Activated CD4-positive, alpha-beta T cell treated with anti-CD3 and anti-CD28 coated beads, Interleukin-2, amount 10 ng/mL, durations not matched to agents 24 days and 14 days (primary cell): ENCODE results near the gene TMEM38A. TPM values are rescaled to one million over a fixed set of nuclear protein-coding genes. Genes with fewer than 3 reads are reported as not detected.
"Not testable (repeated sequence)": the region's sequence is repeated elsewhere in the genome, so short reads cannot be mapped to it uniquely, and the experiment has no call there.

Source experiments
- DNase-seq: peaks from one replicate; pipeline ENCODE4 v3.0.0; 2022
- H3K27ac Mint-ChIP-seq: one replicate; pipeline ENCODE4 v1.8.0; 2022; ENCODE audit warnings: mild to moderate bottlenecking, mixed read lengths
- H3K27me3 Mint-ChIP-seq: one replicate; pipeline ENCODE4 v1.8.0; 2022; ENCODE audit warnings: mixed read lengths
- H3K36me3 Mint-ChIP-seq: one replicate; pipeline ENCODE4 v1.8.0; 2022; ENCODE audit warnings: low read depth, mild to moderate bottlenecking, mixed read lengths
- H3K4me1 Mint-ChIP-seq: one replicate; pipeline ENCODE4 v1.8.0; 2021; ENCODE audit warnings: mixed read lengths
- H3K4me3 Mint-ChIP-seq: one replicate; pipeline ENCODE4 v1.8.0; 2022; ENCODE audit warnings: mild to moderate bottlenecking, moderate library complexity, mixed read lengths
- H3K9me3 Mint-ChIP-seq: one replicate; pipeline ENCODE4 v1.8.0; 2021; ENCODE audit warnings: mixed read lengths
- intact Hi-C: fragments of 100-400 bp; cut with micrococcal nuclease; formaldehyde crosslinking; loops from one replicate; pipeline ENCODE4 v1.15.1; 2023
- total RNA-seq: library from RNA; stranded (reverse); gene quantifications from 2 replicates; pipeline ENCODE4 v1.2.3, GENCODE V29; 2022

The TMEM38A gene
- total RNA-seq, 1 donor from 2014 or later = 0.42 TPM

DNA sequence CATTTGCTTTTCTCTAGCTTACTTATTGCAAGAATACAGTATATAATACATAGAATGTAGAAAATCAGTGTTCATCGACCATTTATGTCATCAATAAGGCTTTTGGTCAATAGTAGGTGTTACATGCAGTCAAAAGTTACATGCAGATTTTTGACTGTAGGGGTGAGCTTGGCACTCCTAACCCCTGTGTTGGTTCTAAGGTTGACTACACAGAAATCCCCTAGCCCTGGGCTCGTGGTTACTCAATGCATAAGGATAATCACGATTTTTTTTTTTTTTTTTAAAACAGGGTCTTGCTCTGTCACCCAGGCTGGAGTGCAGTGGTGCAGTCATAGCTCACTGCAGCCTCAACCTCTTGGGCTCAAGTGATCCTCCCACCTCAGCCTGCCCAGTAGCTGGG is 54.7 kb downstream of the TMEM38A start:
- Mint-ChIP-seq H3K9me3 (no peaks in the 10 kb centered on the region), H3K27me3 (peaks cover 3% of the 10 kb centered on the region), H3K36me3 (no peaks in the 10 kb centered on the region), H3K4me3 (no peak overlapping the region), H3K27ac (no peak overlapping the region), H3K4me1 (no peaks in the 10 kb centered on the region)
- no peak for DNase-seq
- intact Hi-C loops = no loop called here

DNA sequence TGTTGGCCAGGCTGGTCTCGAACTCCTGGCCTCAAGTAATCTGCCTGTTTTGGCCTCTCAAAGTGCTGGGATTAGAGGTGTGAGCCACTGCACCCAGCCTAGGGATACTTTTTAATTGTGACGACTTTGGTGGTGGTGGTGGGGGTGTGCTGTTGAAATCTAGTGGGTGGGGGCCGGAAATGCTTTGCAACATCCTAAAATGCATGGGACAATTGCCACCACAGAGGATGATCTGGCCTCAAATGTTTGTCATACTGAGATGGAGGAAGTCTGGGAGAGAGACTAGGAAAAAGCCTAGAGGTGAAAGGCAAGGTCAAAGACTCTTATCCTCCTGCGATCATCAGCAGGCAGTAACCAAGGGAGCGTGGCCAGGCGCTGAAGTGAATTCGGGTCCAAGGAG is 60.1 kb downstream of the TMEM38A start:
- intact Hi-C loops = no loop called here
- no peak overlapping the region for H3K27ac Mint-ChIP-seq
- H3K9me3 Mint-ChIP-seq = no peaks in the 10 kb centered on the region
- H3K27me3 Mint-ChIP-seq = no peaks in the 10 kb centered on the region
- DNase-seq = no peak
- no peaks in the 10 kb centered on the region for H3K4me1 Mint-ChIP-seq
- H3K36me3 Mint-ChIP-seq = no peaks in the 10 kb centered on the region
- H3K4me3 Mint-ChIP-seq = no peak overlapping the region

DNA sequence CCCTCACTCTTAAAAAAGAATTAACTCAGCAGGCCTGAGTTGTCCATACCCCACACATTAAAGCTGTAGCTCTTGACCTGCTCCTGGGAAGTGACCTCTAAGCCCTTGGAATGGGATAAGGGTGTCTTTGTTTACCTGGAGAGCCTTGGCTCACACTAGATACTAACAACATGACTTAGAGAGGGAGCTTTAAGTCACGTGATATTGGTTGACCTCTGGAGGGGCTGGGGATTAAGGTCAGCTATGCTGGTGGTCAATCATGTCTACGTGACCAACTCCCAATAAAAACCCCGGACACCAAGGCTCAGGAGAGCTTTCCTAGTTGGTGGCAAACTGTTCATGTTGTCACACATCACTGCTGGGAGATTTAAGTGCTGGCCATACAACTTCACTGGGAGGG is 61.7 kb downstream of the TMEM38A start:
- Mint-ChIP-seq H3K9me3 (no peaks in the 10 kb centered on the region), H3K27me3 (no peaks in the 10 kb centered on the region), H3K4me3 (no peak overlapping the region), H3K4me1 (no peaks in the 10 kb centered on the region), H3K36me3 (no peaks in the 10 kb centered on the region), H3K27ac (no peak overlapping the region)
- intact Hi-C loops = no loop called here
- DNase-seq = no peak

- no peaks in the 10 kb centered on the region for H3K36me3 Mint-ChIP-seq
- no peaks in the 10 kb centered on the region for H3K4me1 Mint-ChIP-seq
- no peak for DNase-seq
- H3K9me3 Mint-ChIP-seq = no peaks in the 10 kb centered on the region
- H3K27me3 Mint-ChIP-seq = no peaks in the 10 kb centered on the region
- intact Hi-C loops = no loop called here
- no peak overlapping the region for H3K27ac Mint-ChIP-seq
- no peak overlapping the region for H3K4me3 Mint-ChIP-seq
These were observed 66.0 kb downstream of the TMEM38A start for GRCh38 chr19:16726916-16727315.

DNA sequence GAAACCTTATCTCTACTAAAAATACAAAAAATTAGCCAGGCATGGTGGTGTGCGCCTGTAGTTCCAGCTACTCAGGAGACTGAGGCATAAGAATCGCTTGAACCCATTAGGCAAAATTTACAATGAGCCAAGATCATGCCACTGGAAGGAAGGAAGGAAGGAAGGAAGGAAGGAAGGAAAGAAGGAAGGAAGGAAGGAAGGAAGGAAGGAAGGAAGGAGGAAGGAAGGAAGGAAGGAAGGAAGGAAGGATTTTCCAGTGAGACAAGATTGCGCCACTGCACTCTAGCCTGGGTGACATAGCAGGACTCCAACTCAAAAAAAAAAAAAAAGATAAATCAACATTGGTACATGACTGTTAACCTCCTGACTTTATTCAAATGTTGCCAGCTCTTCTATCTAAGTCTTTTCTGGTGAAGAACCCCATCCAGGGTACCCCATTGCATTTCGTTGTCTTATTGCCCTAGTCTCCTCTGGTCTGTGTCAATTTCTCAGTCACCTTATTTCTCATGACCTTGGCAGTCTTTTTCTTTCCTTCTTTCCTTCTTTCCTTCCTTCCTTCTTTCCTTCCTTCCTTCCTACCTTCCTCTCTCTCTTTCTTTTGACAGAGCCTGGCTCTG is 74.8 kb downstream of the TMEM38A start:
- H3K27ac Mint-ChIP-seq, H3K4me1 Mint-ChIP-seq, H3K27me3 Mint-ChIP-seq, H3K4me3 Mint-ChIP-seq, H3K9me3 Mint-ChIP-seq, intact Hi-C loops, DNase-seq, H3K36me3 Mint-ChIP-seq: not testable (repeated sequence)

GRCh38 chr19:16736709-16737108 is 75.8 kb downstream of the TMEM38A start:
- no peak overlapping the region for H3K27ac Mint-ChIP-seq
- intact Hi-C loops = no loop called here
- no peaks in the 10 kb centered on the region for H3K4me1 Mint-ChIP-seq
- DNase-seq = no peak
- no peak overlapping the region for H3K4me3 Mint-ChIP-seq
- no peaks in the 10 kb centered on the region for H3K36me3 Mint-ChIP-seq
- peaks cover 2% of the 10 kb centered on the region for H3K27me3 Mint-ChIP-seq
- H3K9me3 Mint-ChIP-seq = no peaks in the 10 kb centered on the region

DNA sequence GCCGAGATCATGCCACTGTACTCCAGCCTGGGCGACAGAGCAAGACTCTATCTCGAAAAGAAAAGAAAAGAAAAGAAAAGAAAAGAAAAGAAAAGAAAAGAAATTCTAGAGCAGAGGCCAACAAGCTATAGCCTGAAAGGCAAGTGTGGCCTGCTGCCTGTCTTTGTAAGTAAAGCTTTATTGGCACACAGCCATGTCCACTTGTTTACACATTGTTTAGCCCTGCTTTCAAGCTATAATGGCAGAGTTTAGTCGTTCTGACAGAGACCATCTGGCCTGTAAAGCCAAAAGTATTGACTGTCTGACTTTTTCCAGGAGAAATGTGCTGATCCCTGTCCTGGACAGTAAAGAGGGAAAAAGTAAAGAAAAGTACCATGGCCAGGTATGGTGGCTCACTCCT is 77.0 kb downstream of the TMEM38A start:
- H3K4me1 Mint-ChIP-seq = no peaks in the 10 kb centered on the region
- no peaks in the 10 kb centered on the region for H3K9me3 Mint-ChIP-seq
- intact Hi-C loops = no loop called here
- peaks cover 2% of the 10 kb centered on the region for H3K27me3 Mint-ChIP-seq
- H3K27ac Mint-ChIP-seq = no peak overlapping the region
- no peaks in the 10 kb centered on the region for H3K36me3 Mint-ChIP-seq
- no peak overlapping the region for H3K4me3 Mint-ChIP-seq
- no peak for DNase-seq

- Mint-ChIP-seq H3K4me1 (no peaks in the 10 kb centered on the region), H3K27me3 (peaks cover 2% of the 10 kb centered on the region), H3K4me3 (no peak overlapping the region), H3K27ac (no peak overlapping the region), H3K9me3 (no peaks in the 10 kb centered on the region), H3K36me3 (no peaks in the 10 kb centered on the region)
- no peak for DNase-seq
- intact Hi-C loops = no loop called here
These were observed 78.6 kb downstream of the TMEM38A start for GRCh38 chr19:16739546-16739945.

Other genes starting within 250 kb of the TMEM38A start
- 36.5 and 36.6 TPM in 2 replicates for gene EPS15L1, start 189.2 kb upstream of the TMEM38A start, total RNA-seq
- not detected in 2 replicates for gene CALR3, start 165.0 kb upstream of the TMEM38A start, total RNA-seq
- gene C19orf44, start 164.7 kb upstream of the TMEM38A start, total RNA-seq = 4.9 and 5.4 TPM in 2 replicates
- gene CHERP, start 118.7 kb upstream of the TMEM38A start, total RNA-seq = 88.6 and 89.8 TPM in 2 replicates
- 60.2 and 65.0 TPM in 2 replicates for gene SLC35E1, start 88.7 kb upstream of the TMEM38A start, total RNA-seq
- gene MED26, start 32.9 kb upstream of the TMEM38A start, total RNA-seq = 15.5 and 16.8 TPM in 2 replicates
- 66.1 and 69.9 TPM in 2 replicates for gene SMIM7, start 995 bp upstream of the TMEM38A start, total RNA-seq
- gene NWD1, start 58.7 kb downstream of the TMEM38A start, total RNA-seq = not detected in 2 replicates
- 40.2 and 43.9 TPM in 2 replicates for gene SIN3B, start 168.3 kb downstream of the TMEM38A start, total RNA-seq
- not detected in 2 replicates for gene F2RL3, start 227.9 kb downstream of the TMEM38A start, total RNA-seq